ENCODE results near the gene E2F1.
"Not testable (repeated sequence)": the region's sequence is repeated elsewhere in the genome, so short reads cannot be mapped to it uniquely, and the experiment has no call there.

The E2F1 gene

GRCh38 chr20:33644313-33645071, 41.7 kb downstream of the E2F1 start:
- TF ChIP-seq CTCF (IDR thresholded peaks at IDR 0.05; ENCODE audit: control insufficient read depth, insufficient read depth, low read depth, low read length, missing control alignments): no peak
- no peak for DNase-seq (ENCODE audit: low read depth)
- H3K4me3 ChIP-seq (ENCODE audit: control insufficient read depth, low read depth, low read length): no peak overlapping the region

- TF ChIP-seq CTCF (IDR thresholded peaks at IDR 0.05; ENCODE audit: control insufficient read depth, insufficient read depth, low read depth, low read length, missing control alignments): no peak
- no peak for DNase-seq (ENCODE audit: low read depth)
- H3K4me3 ChIP-seq (ENCODE audit: control insufficient read depth, low read depth, low read length): no peak overlapping the region
Observed at GRCh38 chr20:33640287-33640686, 45.9 kb downstream of the E2F1 start.

GRCh38 chr20:33636776-33637175, 49.4 kb downstream of the E2F1 start:
- no peak for TF ChIP-seq CTCF (IDR thresholded peaks at IDR 0.05; ENCODE audit: control insufficient read depth, insufficient read depth, low read depth, low read length, missing control alignments)
- no peak for DNase-seq (ENCODE audit: low read depth)
- H3K4me3 ChIP-seq (ENCODE audit: control insufficient read depth, low read depth, low read length): no peak overlapping the region

- TF ChIP-seq CTCF (IDR thresholded peaks at IDR 0.05; ENCODE audit: control insufficient read depth, insufficient read depth, low read depth, low read length, missing control alignments): no peak
- no peak for DNase-seq (ENCODE audit: low read depth)
- no peak overlapping the region for H3K4me3 ChIP-seq (ENCODE audit: control insufficient read depth, low read depth, low read length)
Observed at GRCh38 chr20:33635341-33635740, 50.8 kb downstream of the E2F1 start.

- H3K4me3 ChIP-seq (ENCODE audit: control insufficient read depth, low read depth, low read length); DNase-seq (ENCODE audit: low read depth): not testable (repeated sequence)
Observed at GRCh38 chr20:33631910-33632309, 54.3 kb downstream of the E2F1 start.

- H3K4me3 ChIP-seq (ENCODE audit: control insufficient read depth, low read depth, low read length): no peak overlapping the region
- TF ChIP-seq CTCF (IDR thresholded peaks at IDR 0.05; ENCODE audit: control insufficient read depth, insufficient read depth, low read depth, low read length, missing control alignments): no peak
- DNase-seq (ENCODE audit: low read depth): no peak
Observed at GRCh38 chr20:33630507-33630906, 55.7 kb downstream of the E2F1 start.

- no peak for DNase-seq (ENCODE audit: low read depth)
- H3K4me3 ChIP-seq (ENCODE audit: control insufficient read depth, low read depth, low read length): no peak overlapping the region
- TF ChIP-seq CTCF (IDR thresholded peaks at IDR 0.05; ENCODE audit: control insufficient read depth, insufficient read depth, low read depth, low read length, missing control alignments): no peak
Observed at GRCh38 chr20:33629979-33630378, 56.2 kb downstream of the E2F1 start.
